GM18498 (cell line): ENCODE measurements around the gene THSD1.
"Not testable (repeated sequence)": the region's sequence is repeated elsewhere in the genome, so short reads cannot be mapped to it uniquely, and the experiment has no call there.

ENCODE experiments used
- ATAC-seq: cut with Tn5 transposase; IDR thresholded peaks from one replicate; pipeline ENCODE4 v1.9.1; 2021; ENCODE audit warnings: mild to moderate bottlenecking, moderate library complexity; ENCODE audit not compliant: unreplicated experiment

The THSD1 gene

DNA sequence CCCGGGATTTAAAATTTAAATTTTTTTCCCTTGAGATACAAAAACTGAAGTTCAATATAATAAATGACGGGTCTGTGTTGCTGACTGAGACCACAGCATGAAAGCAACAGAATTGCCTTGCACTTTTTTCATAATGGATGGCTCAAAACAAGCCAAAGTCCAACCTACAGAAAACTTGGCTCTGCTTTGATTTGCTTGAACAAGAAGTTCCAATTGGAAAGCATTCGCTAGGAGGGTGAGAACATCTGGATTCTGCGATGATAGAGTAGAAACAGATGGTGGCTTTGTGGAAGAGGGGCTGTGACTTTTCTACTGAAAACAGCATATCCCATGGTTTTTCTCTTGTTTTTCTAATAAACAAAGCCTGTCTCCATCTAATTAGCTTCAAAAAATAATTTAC, 46.4 kb downstream of the THSD1 start:
- ATAC-seq, result no peak

DNA sequence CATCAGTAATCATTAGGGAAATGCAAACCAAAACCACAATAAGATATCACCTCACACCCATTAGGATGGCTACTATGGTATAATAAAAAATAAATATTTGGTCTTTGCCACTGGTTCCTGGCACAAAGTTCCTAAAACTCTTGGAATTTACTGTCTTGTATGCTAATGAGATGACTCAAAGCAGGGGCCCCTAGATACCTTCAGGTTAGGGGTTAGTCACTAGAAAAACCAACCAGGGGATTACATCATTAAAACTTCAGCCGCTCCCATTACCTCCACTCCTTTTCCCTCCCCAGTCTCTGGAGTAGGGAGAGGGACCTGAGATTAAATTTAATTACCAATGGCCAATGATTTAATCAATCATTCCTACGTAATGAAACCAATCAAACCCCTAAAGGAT, 49.6 kb downstream of the THSD1 start:
- ATAC-seq, result no peak

DNA sequence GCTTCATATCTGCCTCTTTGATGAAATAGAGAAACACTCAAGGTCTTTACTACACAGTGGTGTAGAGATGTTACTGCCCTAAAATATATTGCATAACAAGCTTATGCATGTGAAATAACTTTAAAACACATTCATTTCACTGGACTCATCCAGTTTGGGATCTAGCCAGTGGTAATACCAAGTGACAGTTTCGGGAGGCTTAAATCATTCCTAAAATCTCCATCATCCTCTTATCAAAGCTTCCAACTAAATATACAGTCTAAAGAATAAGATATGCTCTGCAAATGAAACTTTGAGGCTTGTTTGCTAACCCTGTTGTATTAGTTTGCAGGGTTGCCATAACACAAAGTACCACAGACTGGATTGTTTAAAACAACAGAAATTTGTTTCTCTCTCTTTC, 52.8 kb downstream of the THSD1 start:
- ATAC-seq, result no peak

DNA sequence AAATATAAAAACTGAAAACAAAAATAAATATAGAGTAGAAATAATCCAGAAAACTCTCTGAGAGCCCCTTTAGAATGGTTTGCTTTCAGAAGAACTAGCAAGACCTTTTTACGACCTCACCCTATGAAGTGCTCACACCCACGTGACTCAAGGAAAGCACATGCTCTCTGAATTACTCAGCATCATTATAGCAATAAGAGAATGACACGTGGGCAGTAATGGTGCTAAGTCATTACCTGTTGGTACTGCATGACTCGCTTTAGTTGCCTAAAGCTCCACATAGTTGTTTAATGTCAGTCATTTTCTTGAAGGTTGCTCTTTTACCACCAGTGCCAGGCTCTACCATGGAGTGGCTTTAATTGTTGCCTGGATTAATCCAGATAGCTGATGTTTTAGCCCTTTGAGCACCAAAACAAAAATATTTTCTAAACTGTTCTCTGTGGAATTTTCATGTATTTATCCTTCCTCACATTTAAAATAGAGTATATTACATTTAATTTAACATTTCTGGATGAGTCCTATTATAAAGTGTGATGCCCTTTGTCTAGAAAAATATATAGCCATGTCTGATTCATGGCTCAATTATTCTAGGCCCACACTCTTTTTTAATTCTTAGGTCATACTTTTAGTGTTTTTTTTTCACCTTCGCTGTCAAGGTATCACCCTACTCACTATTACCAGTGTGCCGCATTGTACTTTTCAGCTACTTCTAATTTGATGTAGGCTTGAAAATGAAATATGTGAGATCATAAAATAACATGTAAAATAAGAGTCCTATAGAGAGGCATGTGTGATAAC, 56.8 kb downstream of the THSD1 start:
- no peak for ATAC-seq

DNA sequence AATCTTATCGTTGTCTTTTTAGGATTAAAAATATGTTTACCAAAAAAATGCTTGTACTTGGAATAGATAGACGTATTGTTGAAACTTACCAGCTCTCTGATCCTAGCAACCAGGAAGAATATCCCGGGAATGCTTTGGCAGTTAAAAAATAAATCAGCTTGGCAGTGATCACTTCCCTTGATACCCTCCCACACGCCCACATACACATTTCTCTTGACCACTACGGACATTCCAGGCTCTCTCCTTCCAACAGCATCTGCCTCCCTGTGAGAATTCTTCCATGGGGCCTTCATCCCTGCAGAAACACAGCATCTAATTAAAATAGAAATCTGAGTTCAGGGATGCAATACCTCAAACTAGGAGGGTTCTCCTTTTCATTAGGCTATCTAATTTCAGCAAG, 57.9 kb downstream of the THSD1 start:
- no peak for ATAC-seq

DNA sequence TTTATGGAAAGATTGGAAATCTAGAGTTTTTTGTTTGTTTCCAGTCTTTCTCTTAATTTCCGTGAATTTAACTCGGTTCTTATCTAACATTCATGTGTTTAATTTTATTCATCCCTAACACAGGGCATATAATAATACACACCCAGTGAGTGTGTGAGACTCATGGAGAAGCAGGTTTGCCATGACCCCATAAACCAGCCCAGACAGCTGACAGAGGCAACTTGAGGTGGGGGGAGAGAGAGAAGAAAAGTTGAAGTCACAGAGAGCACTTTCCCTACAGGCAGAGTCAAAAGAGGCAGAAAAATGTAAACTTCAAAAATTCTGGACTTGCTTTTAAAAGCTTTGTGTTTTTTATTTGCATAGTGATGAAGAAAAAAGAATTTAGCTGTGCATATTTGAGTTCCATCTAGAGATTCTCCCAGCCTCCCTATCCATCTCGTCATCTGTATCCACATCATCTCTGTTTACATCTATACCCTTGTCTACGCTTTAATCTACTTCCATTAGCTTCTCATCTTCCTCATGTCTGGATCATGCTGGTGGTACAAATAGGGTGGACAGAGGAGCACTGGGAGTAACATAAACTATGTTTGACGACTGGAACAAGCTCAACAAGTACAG, 60.2 kb downstream of the THSD1 start:
- ATAC-seq, result no peak

DNA sequence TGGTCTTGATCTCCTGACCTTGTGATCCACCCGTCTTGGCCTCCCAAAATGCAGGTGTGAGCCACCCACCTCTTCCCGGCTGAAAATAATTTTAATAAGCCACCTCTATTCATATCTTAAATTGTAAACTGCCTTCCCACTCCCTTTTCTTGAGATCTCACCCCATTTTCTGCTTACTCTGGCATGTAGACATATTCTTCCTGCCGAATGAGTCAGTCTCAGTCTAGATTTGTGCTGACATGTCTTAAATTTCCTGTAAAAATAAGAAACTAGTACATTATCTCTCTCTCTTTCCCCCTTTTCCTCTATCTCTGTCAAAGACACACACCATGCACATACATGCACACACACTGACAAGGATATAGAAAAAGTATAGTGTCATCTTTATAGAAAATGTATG, 60.9 kb downstream of the THSD1 start:
- no peak for ATAC-seq

DNA sequence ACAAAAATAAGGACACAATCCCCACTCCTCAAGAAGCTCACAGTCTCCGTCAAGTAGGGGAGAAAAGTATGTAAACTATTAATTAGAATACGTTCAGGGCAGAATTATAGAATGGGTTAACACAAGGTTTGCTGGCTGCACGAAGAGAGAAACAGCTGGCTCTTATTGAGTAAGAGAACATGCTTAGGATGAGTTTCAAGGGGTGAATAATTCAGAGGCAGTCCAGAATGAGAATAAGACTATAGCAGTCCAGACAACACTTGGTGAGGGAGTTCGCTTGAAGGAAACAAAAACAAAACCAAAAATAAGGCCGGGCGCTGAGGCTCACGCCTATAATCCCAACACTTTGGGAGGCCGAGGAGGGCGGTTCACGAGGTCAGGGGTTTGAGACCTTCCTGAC, 61.9 kb downstream of the THSD1 start:
- no peak for ATAC-seq

DNA sequence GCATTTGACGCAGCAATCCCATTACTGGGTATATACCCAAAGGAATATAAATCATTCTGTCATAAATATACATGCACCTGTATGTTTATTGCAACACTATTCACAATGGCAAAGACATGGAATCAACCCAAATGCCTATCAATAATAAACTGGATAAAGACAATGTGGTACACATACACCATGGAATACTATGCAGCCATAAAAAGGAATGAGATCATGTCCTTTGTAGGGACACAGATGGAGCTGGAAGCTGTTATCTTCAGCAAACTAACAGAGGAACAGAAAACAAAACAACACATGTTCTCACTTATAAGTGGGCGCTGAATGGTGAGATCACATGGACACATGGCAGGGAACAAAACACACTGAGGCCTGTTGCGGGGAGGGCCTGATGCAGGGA, 63.8 kb downstream of the THSD1 start:
- ATAC-seq, result not testable (repeated sequence)

DNA sequence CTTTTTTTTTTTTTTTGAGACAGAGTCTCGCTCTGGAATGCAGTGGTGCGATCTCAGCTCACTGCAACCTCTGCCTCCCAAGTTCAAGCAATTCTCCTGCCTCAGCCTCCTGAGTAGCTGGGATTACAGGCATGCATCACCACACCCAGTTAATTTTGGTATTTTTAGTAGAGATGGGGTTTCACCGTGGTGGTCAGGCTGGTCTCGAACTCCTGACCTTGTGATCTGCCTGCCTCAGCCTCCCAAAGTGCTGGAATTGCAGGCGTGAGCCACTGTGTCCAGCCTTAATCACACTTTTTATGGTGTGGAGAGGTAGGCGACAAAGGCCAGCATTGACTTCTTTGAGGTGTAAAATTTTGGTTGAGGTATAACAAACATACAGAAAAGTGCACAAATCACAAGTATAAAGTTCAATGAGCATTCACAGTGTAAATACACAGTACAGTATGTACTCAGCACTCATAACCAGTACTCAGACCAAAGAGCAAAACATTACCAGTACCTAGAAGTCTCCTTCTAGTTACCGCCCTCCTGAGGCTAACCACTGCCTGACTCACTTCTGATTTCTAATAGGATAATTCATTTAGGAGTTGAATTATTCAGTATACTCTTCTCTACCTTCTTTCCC, 68.0 kb downstream of the THSD1 start:
- not testable (repeated sequence) for ATAC-seq

DNA sequence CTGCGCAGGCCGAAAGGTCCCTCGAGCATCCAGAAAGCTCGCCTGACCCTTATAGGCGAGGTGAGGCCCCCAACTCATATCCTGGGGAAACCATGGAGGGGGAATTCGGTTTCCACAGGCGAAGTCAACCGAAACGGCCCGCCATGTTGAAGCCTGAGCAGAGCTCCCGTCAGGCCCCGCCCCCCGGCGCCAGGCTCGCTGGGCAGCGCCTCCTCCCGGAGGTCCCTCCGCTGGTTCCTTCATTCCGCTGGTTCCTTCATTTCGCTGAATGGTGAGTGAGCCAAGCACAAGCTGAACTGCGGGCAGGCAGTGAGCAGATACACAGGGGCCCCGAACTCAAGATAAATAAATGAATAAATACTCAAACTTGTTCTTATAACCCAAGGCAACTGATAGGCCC, 71.9 kb downstream of the THSD1 start:
- ATAC-seq, result not testable (repeated sequence)

DNA sequence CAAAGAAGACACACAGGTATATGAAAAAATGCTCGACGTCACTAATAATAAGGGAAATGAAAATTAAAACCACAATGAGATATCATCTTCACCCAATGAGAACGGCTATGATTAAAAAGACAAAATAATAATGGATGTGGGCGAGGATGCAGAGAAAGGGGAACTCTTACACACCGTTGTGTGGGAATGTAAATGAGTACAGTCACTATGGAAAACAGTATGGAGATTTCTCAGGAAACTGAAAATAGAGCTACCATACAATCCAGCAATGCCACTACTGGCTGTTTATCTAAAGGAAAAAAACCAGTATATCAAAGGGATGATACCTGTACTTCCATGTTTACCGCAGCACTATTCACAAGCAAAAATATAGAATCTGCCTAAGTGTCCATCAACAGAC, 74.1 kb downstream of the THSD1 start:
- not testable (repeated sequence) for ATAC-seq
